Ishikawa (cell line): ENCODE measurements around the gene SYDE1.

Source experiments
- CEBPB ChIP-seq: IDR thresholded peaks from 2 replicates; pipeline ENCODE4 v1.6.1; 2012
- CREB1 ChIP-seq: IDR thresholded peaks from 2 replicates; pipeline ENCODE4 v1.6.1; 2012; ENCODE audit warnings: low read depth
- EGR1 ChIP-seq: IDR thresholded peaks from 2 replicates; pipeline ENCODE4 v1.6.1; 2012
- EP300 ChIP-seq: IDR thresholded peaks from 2 replicates; pipeline ENCODE4 v1.6.1; 2012; ENCODE audit warnings: borderline replicate concordance
- FOXM1 ChIP-seq: IDR thresholded peaks from 2 replicates; pipeline ENCODE4 v1.6.1; 2012; ENCODE audit warnings: low read depth, borderline replicate concordance
- NFIC ChIP-seq: IDR thresholded peaks from 2 replicates; pipeline ENCODE4 v1.6.1; 2012
- RAD21 ChIP-seq: IDR thresholded peaks from 2 replicates; pipeline ENCODE4 v1.6.1; 2012; ENCODE audit warnings: low read depth
- TAF1 ChIP-seq: IDR thresholded peaks from 2 replicates; pipeline ENCODE4 v1.6.1; 2012; ENCODE audit warnings: low read depth, mild to moderate bottlenecking
- YY1 ChIP-seq: IDR thresholded peaks from 2 replicates; pipeline ENCODE4 v1.6.1; 2012; ENCODE audit warnings: low read depth
- ZBTB7A ChIP-seq: IDR thresholded peaks from 2 replicates; pipeline ENCODE4 v1.6.1; 2012; ENCODE audit warnings: low read depth
- TF ChIP-seq, protein P1 (sequence below): IDR thresholded peaks from 2 replicates; pipeline ENCODE4 v1.6.1; 2012; ENCODE audit warnings: low read depth, mild to moderate bottlenecking
- TF ChIP-seq, protein P2 (sequence below): IDR thresholded peaks from 2 replicates; pipeline ENCODE4 v1.6.1; 2012

DNA sequence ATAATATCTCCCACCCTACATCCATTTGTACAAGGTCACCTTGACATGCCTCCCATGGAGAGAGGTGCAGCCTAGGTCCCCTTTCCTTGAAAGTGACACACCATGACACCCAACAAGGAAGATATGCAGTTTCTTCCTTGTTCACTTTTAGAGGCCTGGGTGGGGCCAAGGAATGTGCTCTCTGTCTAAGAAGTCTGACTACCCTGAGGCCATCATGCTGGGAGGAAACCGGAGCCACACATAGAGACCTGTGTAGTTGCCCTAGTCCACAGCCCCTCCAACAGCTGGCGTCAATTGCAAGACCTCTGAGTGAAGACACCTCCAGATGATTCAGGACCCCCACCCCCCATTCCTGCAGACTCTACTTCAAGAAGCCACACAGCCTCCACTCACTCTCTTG lies 11.0 kb downstream of the SYDE1 start:
- no peak for TF ChIP-seq TAF1
- TF ChIP-seq CEBPB = no peak
- TF ChIP-seq NFIC = no peak
- TF ChIP-seq, protein P1, sequence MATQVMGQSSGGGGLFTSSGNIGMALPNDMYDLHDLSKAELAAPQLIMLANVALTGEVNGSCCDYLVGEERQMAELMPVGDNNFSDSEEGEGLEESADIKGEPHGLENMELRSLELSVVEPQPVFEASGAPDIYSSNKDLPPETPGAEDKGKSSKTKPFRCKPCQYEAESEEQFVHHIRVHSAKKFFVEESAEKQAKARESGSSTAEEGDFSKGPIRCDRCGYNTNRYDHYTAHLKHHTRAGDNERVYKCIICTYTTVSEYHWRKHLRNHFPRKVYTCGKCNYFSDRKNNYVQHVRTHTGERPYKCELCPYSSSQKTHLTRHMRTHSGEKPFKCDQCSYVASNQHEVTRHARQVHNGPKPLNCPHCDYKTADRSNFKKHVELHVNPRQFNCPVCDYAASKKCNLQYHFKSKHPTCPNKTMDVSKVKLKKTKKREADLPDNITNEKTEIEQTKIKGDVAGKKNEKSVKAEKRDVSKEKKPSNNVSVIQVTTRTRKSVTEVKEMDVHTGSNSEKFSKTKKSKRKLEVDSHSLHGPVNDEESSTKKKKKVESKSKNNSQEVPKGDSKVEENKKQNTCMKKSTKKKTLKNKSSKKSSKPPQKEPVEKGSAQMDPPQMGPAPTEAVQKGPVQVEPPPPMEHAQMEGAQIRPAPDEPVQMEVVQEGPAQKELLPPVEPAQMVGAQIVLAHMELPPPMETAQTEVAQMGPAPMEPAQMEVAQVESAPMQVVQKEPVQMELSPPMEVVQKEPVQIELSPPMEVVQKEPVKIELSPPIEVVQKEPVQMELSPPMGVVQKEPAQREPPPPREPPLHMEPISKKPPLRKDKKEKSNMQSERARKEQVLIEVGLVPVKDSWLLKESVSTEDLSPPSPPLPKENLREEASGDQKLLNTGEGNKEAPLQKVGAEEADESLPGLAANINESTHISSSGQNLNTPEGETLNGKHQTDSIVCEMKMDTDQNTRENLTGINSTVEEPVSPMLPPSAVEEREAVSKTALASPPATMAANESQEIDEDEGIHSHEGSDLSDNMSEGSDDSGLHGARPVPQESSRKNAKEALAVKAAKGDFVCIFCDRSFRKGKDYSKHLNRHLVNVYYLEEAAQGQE = no peak
- no peak for TF ChIP-seq EGR1
- no peak for TF ChIP-seq ZBTB7A
- TF ChIP-seq RAD21 = no peak
- no peak for TF ChIP-seq FOXM1
- no peak for TF ChIP-seq EP300
- no peak for TF ChIP-seq CREB1
- TF ChIP-seq, protein P2, sequence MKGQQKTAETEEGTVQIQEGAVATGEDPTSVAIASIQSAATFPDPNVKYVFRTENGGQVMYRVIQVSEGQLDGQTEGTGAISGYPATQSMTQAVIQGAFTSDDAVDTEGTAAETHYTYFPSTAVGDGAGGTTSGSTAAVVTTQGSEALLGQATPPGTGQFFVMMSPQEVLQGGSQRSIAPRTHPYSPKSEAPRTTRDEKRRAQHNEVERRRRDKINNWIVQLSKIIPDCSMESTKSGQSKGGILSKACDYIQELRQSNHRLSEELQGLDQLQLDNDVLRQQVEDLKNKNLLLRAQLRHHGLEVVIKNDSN = no peak
- TF ChIP-seq YY1 = no peak
